Activated T-cell treated with anti-CD3 and anti-CD28 coated beads, Interleukin-2, amount 50 U/mL, for 1 hour (primary cell): ENCODE data around the gene PHF21B.
"Not testable (repeated sequence)": the region's sequence is repeated elsewhere in the genome, so short reads cannot be mapped to it uniquely, and the experiment has no call there.

Source experiments
- DNase-seq: peaks from one replicate; pipeline ENCODE4 v3.0.0-alpha.2; 2020

PHF21B gene

GRCh38 chr22:44916281-44917231, 93.2 kb downstream of the PHF21B start:
- DNase-seq, result no peak

- DNase-seq, result no peak
Measured at GRCh38 chr22:44915441-44915840, 94.4 kb downstream of the PHF21B start.

- no peak for DNase-seq
Measured at GRCh38 chr22:44914026-44914721, 95.6 kb downstream of the PHF21B start.

GRCh38 chr22:44913198-44913983, 96.4 kb downstream of the PHF21B start:
- no peak for DNase-seq

- DNase-seq, result no peak
Measured at GRCh38 chr22:44909241-44909640, 100.6 kb downstream of the PHF21B start.

- DNase-seq, result no peak
Measured at GRCh38 chr22:44907765-44908737, 101.8 kb downstream of the PHF21B start.

GRCh38 chr22:44906999-44907644, 102.7 kb downstream of the PHF21B start:
- no peak for DNase-seq

- DNase-seq, result no peak
Measured at GRCh38 chr22:44906248-44906936, 103.4 kb downstream of the PHF21B start.

GRCh38 chr22:44904492-44905152, 105.2 kb downstream of the PHF21B start:
- not testable (repeated sequence) for DNase-seq

GRCh38 chr22:44903164-44903563, 106.6 kb downstream of the PHF21B start:
- DNase-seq, result not testable (repeated sequence)

GRCh38 chr22:44901301-44901700, 108.5 kb downstream of the PHF21B start:
- no peak for DNase-seq

- DNase-seq, result no peak
Measured at GRCh38 chr22:44898236-44898635, 111.6 kb downstream of the PHF21B start.

GRCh38 chr22:44895296-44896055, 114.3 kb downstream of the PHF21B start:
- no peak for DNase-seq

- DNase-seq, result no peak
Measured at GRCh38 chr22:44894782-44895181, 115.0 kb downstream of the PHF21B start.

- DNase-seq, result no peak
Measured at GRCh38 chr22:44894321-44894720, 115.5 kb downstream of the PHF21B start.

GRCh38 chr22:44893731-44894080, 116.1 kb downstream of the PHF21B start:
- no peak for DNase-seq

GRCh38 chr22:44892803-44893730, 116.7 kb downstream of the PHF21B start:
- DNase-seq, result no peak

- no peak for DNase-seq
Measured at GRCh38 chr22:44892243-44892642, 117.6 kb downstream of the PHF21B start.
